NB4 (cell line): ENCODE results near the gene STK10.

Source experiments
- DNase-seq: peaks from one replicate; pipeline ENCODE4 v3.0.0; 2010; ENCODE audit warnings: low read depth
- H3K4me3 ChIP-seq: one replicate; pipeline ENCODE4 v1.5.1; 2011; ENCODE audit warnings: mild to moderate bottlenecking, low read depth, low read length, moderate library complexity
- CTCF ChIP-seq: IDR thresholded peaks from one replicate; pipeline ENCODE4 v1.5.1; 2012; ENCODE audit warnings: low read depth, low read length
- MAX ChIP-seq: IDR thresholded peaks from 2 replicates; pipeline ENCODE4 v1.6.1; 2011; ENCODE audit warnings: low read depth, low read length
- MYC ChIP-seq: IDR thresholded peaks from 2 replicates; pipeline ENCODE4 v1.6.1; 2011; ENCODE audit warnings: low read depth, low read length
- POLR2A ChIP-seq: IDR thresholded peaks from 2 replicates; pipeline ENCODE4 v1.6.1; 2011; ENCODE audit warnings: mild to moderate bottlenecking; ENCODE audit not compliant: insufficient read length; ENCODE audit errors: extremely low read depth

The STK10 gene

GRCh38 chr5:172088801-172089200 lies 99.2 kb downstream of the STK10 start:
- TF ChIP-seq POLR2A (no peak), CTCF (no peak), MAX (no peak), MYC (no peak)
- no peak overlapping the region for H3K4me3 ChIP-seq
- DNase-seq = no peak

GRCh38 chr5:172086194-172086975 lies 101.6 kb downstream of the STK10 start:
- TF ChIP-seq POLR2A = no peak
- no peak for TF ChIP-seq CTCF
- TF ChIP-seq MAX = no peak
- H3K4me3 ChIP-seq = no peak overlapping the region
- no peak for DNase-seq

- no peak for DNase-seq
- no peak for TF ChIP-seq MAX
- no peak for TF ChIP-seq POLR2A
- no peak for TF ChIP-seq MYC
- no peak for TF ChIP-seq CTCF
- H3K4me3 ChIP-seq = no peak overlapping the region
These were observed 102.3 kb downstream of the STK10 start for GRCh38 chr5:172085738-172086137.

- no peak for TF ChIP-seq POLR2A
- no peak for TF ChIP-seq CTCF
- no peak for TF ChIP-seq MAX
- TF ChIP-seq MYC = no peak
- no peak for DNase-seq
- H3K4me3 ChIP-seq = no peak overlapping the region
These were observed 105.8 kb downstream of the STK10 start for GRCh38 chr5:172082180-172082579.

- no peak for DNase-seq
- TF ChIP-seq POLR2A (no peak), MAX (no peak), CTCF (no peak), MYC (no peak)
- H3K4me3 ChIP-seq = no peak overlapping the region
These were observed 108.1 kb downstream of the STK10 start for GRCh38 chr5:172079876-172080275.
